Germinal center (tissue), 1 donor: ENCODE measurements around the gene KLHDC8A.
"Not testable (repeated sequence)": the region's sequence is repeated elsewhere in the genome, so short reads cannot be mapped to it uniquely, and the experiment has no call there.

Source experiments
- DNase-seq: peaks from one replicate; pipeline ENCODE4 v3.0.0; 2012; ENCODE audit warnings: mixed read lengths, low spot score

The KLHDC8A gene

GRCh38 chr1:205317311-205317917 lies 39.3 kb downstream of the KLHDC8A start:
- no peak for DNase-seq

- no peak for DNase-seq
These were observed 40.6 kb downstream of the KLHDC8A start for GRCh38 chr1:205316161-205316566.

GRCh38 chr1:205315008-205315618 lies 41.6 kb downstream of the KLHDC8A start:
- no peak for DNase-seq

GRCh38 chr1:205313563-205314308 lies 43.0 kb downstream of the KLHDC8A start:
- DNase-seq: peak; percentile 67

- no peak for DNase-seq
These were observed 43.7 kb downstream of the KLHDC8A start for GRCh38 chr1:205312866-205313562.

- peak; percentile 47 for DNase-seq
These were observed 45.6 kb downstream of the KLHDC8A start for GRCh38 chr1:205310976-205311704.

GRCh38 chr1:205309741-205310140 lies 47.0 kb downstream of the KLHDC8A start:
- no peak for DNase-seq

GRCh38 chr1:205306929-205307566 lies 49.7 kb downstream of the KLHDC8A start:
- no peak for DNase-seq

GRCh38 chr1:205304695-205305070 lies 52.0 kb downstream of the KLHDC8A start:
- no peak for DNase-seq

GRCh38 chr1:205304046-205304694 lies 52.6 kb downstream of the KLHDC8A start:
- no peak for DNase-seq

GRCh38 chr1:205303247-205303888 lies 53.4 kb downstream of the KLHDC8A start:
- DNase-seq: no peak

- DNase-seq: no peak
These were observed 54.7 kb downstream of the KLHDC8A start for GRCh38 chr1:205301842-205302588.

GRCh38 chr1:205301205-205301821 lies 55.4 kb downstream of the KLHDC8A start:
- no peak for DNase-seq

GRCh38 chr1:205300149-205300548 lies 56.6 kb downstream of the KLHDC8A start:
- DNase-seq: no peak

GRCh38 chr1:205298191-205298994 lies 58.3 kb downstream of the KLHDC8A start:
- DNase-seq: no peak

- DNase-seq: not testable (repeated sequence)
These were observed 59.1 kb downstream of the KLHDC8A start for GRCh38 chr1:205297546-205298177.

GRCh38 chr1:205296154-205296553 lies 60.6 kb downstream of the KLHDC8A start:
- no peak for DNase-seq

GRCh38 chr1:205294934-205295333 lies 61.8 kb downstream of the KLHDC8A start:
- no peak for DNase-seq
